Upper lobe of left lung (tissue), 4 donors: ENCODE data around the gene AGAP1.

Experiments
- CTCF ChIP-seq, 6 experiments: fragments of 450-650 bp in 4 of 6; fragments of 200-600 bp in 2 of 6; sonication (generic) in 2 of 6; IDR thresholded peaks; one replicate each; pipeline ENCODE4 v1.5.1; 2016 to 2019; ENCODE audit warnings: antibody characterized with exemption in 6 of 6
- EP300 ChIP-seq, 4 donors: sonication (generic); formaldehyde crosslinking; IDR thresholded peaks; one replicate each; pipeline ENCODE4 v1.5.1; 2017; ENCODE audit warnings: antibody characterized with exemption in 4 of 4, control low read depth in 2 of 4
- POLR2A ChIP-seq, 4 donors: fragments of 450-650 bp; IDR thresholded peaks; one replicate each; pipeline ENCODE4 v1.5.1; 2016 to 2017; ENCODE audit warnings: antibody characterized with exemption in 4 of 4, mild to moderate bottlenecking in 2 of 4
- POLR2AphosphoS5 ChIP-seq, 2 donors: sonication (generic); formaldehyde crosslinking; IDR thresholded peaks; one replicate each; pipeline ENCODE4 v1.5.1; 2017; ENCODE audit warnings: antibody characterized with exemption in 2 of 2

- TF ChIP-seq CTCF (IDR thresholded peaks at IDR 0.05), result no peak
- TF ChIP-seq EP300 (IDR thresholded peaks at IDR 0.05), result no peak
- TF ChIP-seq POLR2A (IDR thresholded peaks at IDR 0.05), result no peak
- TF ChIP-seq POLR2AphosphoS5 (IDR thresholded peaks at IDR 0.05), result no peak
These were observed 287.9 kb downstream of the AGAP1 start for GRCh38 chr2:235781775-235782174.
